ENCODE measurements around the gene FBXW7. TPM values are rescaled to one million over a fixed set of nuclear protein-coding genes. Genes with fewer than 3 reads are reported as not detected.

FBXW7 gene
- total RNA-seq, 1 experiment from 2014 or later = 28.9 TPM

- peak overlapping the region; percentile 73 for H3K27ac ChIP-seq
- peaks cover 12% of the 10 kb centered on the region; the same call in 1 of the 2 replicates for H3K36me3 ChIP-seq
- peak overlapping the region; percentile 93 for H3K4me3 ChIP-seq
- no peak for DNase-seq (ENCODE audit: low read depth in 1 of 2, low spot score in 2 of 2)
- H3K27me3 ChIP-seq (replicated peaks) = no peaks in the 10 kb centered on the region
- no peaks in the 10 kb centered on the region for H3K9me3 ChIP-seq (replicated peaks)
- H3K4me1 ChIP-seq (replicated peaks) = peaks cover 13% of the 10 kb centered on the region
Measured at GRCh38 chr4:152536545-152537182, 772 bp upstream of the FBXW7 start.

GRCh38 chr4:152535360-152535902 is 461 bp downstream of the FBXW7 start:
- Histone ChIP-seq H3K27me3 (replicated peaks) (no peaks in the 10 kb centered on the region), H3K9me3 (replicated peaks) (no peaks in the 10 kb centered on the region), H3K36me3 (peaks cover 14% of the 10 kb centered on the region; the same call in 1 of the 2 replicates), H3K27ac (peak overlapping the region; percentile 61), H3K4me3 (peak overlapping the region; percentile 93), H3K4me1 (replicated peaks) (peaks cover 13% of the 10 kb centered on the region)
- no peak for DNase-seq (ENCODE audit: low read depth in 1 of 2, low spot score in 2 of 2)

- H3K36me3 ChIP-seq = peaks cover 16% of the 10 kb centered on the region; the same call in 1 of the 2 replicates
- H3K27ac ChIP-seq = no peak overlapping the region; the same call in 1 of the 2 replicates
- DNase-seq (ENCODE audit: low read depth in 1 of 2, low spot score in 2 of 2) = peak; percentile 20 to 45
- H3K4me3 ChIP-seq = peak overlapping the region; percentile 93
- no peaks in the 10 kb centered on the region for H3K9me3 ChIP-seq (replicated peaks)
- H3K27me3 ChIP-seq (replicated peaks) = no peaks in the 10 kb centered on the region
- peaks cover 13% of the 10 kb centered on the region for H3K4me1 ChIP-seq (replicated peaks)
Measured at GRCh38 chr4:152534541-152535359, 1.1 kb downstream of the FBXW7 start.

GRCh38 chr4:152531479-152531878 is 4.4 kb downstream of the FBXW7 start:
- H3K36me3 ChIP-seq = peaks cover 11% of the 10 kb centered on the region
- no peak overlapping the region for H3K4me3 ChIP-seq
- no peak for DNase-seq (ENCODE audit: low read depth in 1 of 2, low spot score in 2 of 2)
- no peak overlapping the region for H3K27ac ChIP-seq
- H3K27me3 ChIP-seq (replicated peaks) = no peaks in the 10 kb centered on the region
- peaks cover 6% of the 10 kb centered on the region; the same call in 1 of the 2 replicates for H3K4me1 ChIP-seq (replicated peaks)
- no peaks in the 10 kb centered on the region for H3K9me3 ChIP-seq (replicated peaks)

GRCh38 chr4:152530600-152530999 is 5.3 kb downstream of the FBXW7 start:
- no peak for DNase-seq (ENCODE audit: low read depth in 1 of 2, low spot score in 2 of 2)
- Histone ChIP-seq H3K9me3 (replicated peaks) (no peaks in the 10 kb centered on the region), H3K27ac (no peak overlapping the region), H3K4me1 (replicated peaks) (peaks cover 9% of the 10 kb centered on the region), H3K4me3 (no peak overlapping the region), H3K36me3 (peaks cover 5% of the 10 kb centered on the region), H3K27me3 (replicated peaks) (no peaks in the 10 kb centered on the region)

GRCh38 chr4:152529880-152530279 is 6.0 kb downstream of the FBXW7 start:
- no peak overlapping the region for H3K27ac ChIP-seq
- no peak overlapping the region for H3K4me3 ChIP-seq
- no peaks in the 10 kb centered on the region for H3K27me3 ChIP-seq (replicated peaks)

GRCh38 chr4:152528060-152528459 is 7.8 kb downstream of the FBXW7 start:
- peaks cover 6% of the 10 kb centered on the region for H3K36me3 ChIP-seq
- H3K27me3 ChIP-seq (replicated peaks) = no peaks in the 10 kb centered on the region
- no peak overlapping the region for H3K4me3 ChIP-seq
- no peak for DNase-seq (ENCODE audit: low read depth in 1 of 2, low spot score in 2 of 2)
- no peak overlapping the region for H3K27ac ChIP-seq
- peaks cover 4% of the 10 kb centered on the region; the same call in 1 of the 2 replicates for H3K4me1 ChIP-seq (replicated peaks)
- no peaks in the 10 kb centered on the region for H3K9me3 ChIP-seq (replicated peaks)

More at GRCh38 chr4:152529880-152530279, 6.0 kb downstream of the FBXW7 start:
- Histone ChIP-seq H3K9me3 (replicated peaks) (no peaks in the 10 kb centered on the region), H3K4me1 (replicated peaks) (peaks cover 9% of the 10 kb centered on the region), H3K36me3 (peaks cover 6% of the 10 kb centered on the region)
- no peak for DNase-seq (ENCODE audit: low read depth in 1 of 2, low spot score in 2 of 2)

- H3K9me3 ChIP-seq (replicated peaks) = no peaks in the 10 kb centered on the region
- no peaks in the 10 kb centered on the region for H3K27me3 ChIP-seq (replicated peaks)
- peaks cover 6% of the 10 kb centered on the region for H3K36me3 ChIP-seq
- H3K27ac ChIP-seq = no peak overlapping the region
- no peak for DNase-seq (ENCODE audit: low read depth in 1 of 2, low spot score in 2 of 2)
- H3K4me3 ChIP-seq = no peak overlapping the region
- peaks cover 4% of the 10 kb centered on the region; the same call in 1 of the 2 replicates for H3K4me1 ChIP-seq (replicated peaks)
Measured at GRCh38 chr4:152525878-152526277, 10.0 kb downstream of the FBXW7 start.

- DNase-seq (ENCODE audit: low read depth in 1 of 2, low spot score in 2 of 2) = no peak
- no peak overlapping the region for H3K4me3 ChIP-seq
- peaks cover 2% of the 10 kb centered on the region; the same call in 1 of the 2 replicates for H3K36me3 ChIP-seq
- no peaks in the 10 kb centered on the region for H3K27me3 ChIP-seq (replicated peaks)
- H3K4me1 ChIP-seq (replicated peaks) = peaks cover 4% of the 10 kb centered on the region; the same call in 1 of the 2 replicates
- no peak overlapping the region for H3K27ac ChIP-seq
- no peaks in the 10 kb centered on the region for H3K9me3 ChIP-seq (replicated peaks)
Measured at GRCh38 chr4:152524427-152524826, 11.5 kb downstream of the FBXW7 start.

GRCh38 chr4:152523731-152524130 is 12.2 kb downstream of the FBXW7 start:
- H3K4me1 ChIP-seq (replicated peaks) = peaks cover 4% of the 10 kb centered on the region; the same call in 1 of the 2 replicates
- no peak overlapping the region for H3K4me3 ChIP-seq
- H3K9me3 ChIP-seq (replicated peaks) = no peaks in the 10 kb centered on the region
- no peak for DNase-seq (ENCODE audit: low read depth in 1 of 2, low spot score in 2 of 2)
- H3K27ac ChIP-seq = no peak overlapping the region
- peaks cover 2% of the 10 kb centered on the region; the same call in 1 of the 2 replicates for H3K36me3 ChIP-seq
- H3K27me3 ChIP-seq (replicated peaks) = no peaks in the 10 kb centered on the region

GRCh38 chr4:152522754-152523153 is 13.1 kb downstream of the FBXW7 start:
- H3K9me3 ChIP-seq (replicated peaks) = no peaks in the 10 kb centered on the region
- DNase-seq (ENCODE audit: low read depth in 1 of 2, low spot score in 2 of 2) = no peak
- peaks cover 4% of the 10 kb centered on the region; the same call in 1 of the 2 replicates for H3K4me1 ChIP-seq (replicated peaks)
- no peak overlapping the region for H3K4me3 ChIP-seq
- no peaks in the 10 kb centered on the region for H3K27me3 ChIP-seq (replicated peaks)
- H3K36me3 ChIP-seq = 0 out of 2 replicates have a peak, but pooled peaks cover 2% of the 10 kb centered on the region
- H3K27ac ChIP-seq = no peak overlapping the region

GRCh38 chr4:152522245-152522644 is 13.6 kb downstream of the FBXW7 start:
- Histone ChIP-seq H3K27me3 (replicated peaks) (no peaks in the 10 kb centered on the region), H3K4me3 (no peak overlapping the region)

GRCh38 chr4:152516156-152516555 is 19.7 kb downstream of the FBXW7 start:
- DNase-seq (ENCODE audit: low read depth in 1 of 2, low spot score in 2 of 2) = no peak
- peaks cover 19% of the 10 kb centered on the region for H3K4me1 ChIP-seq (replicated peaks)
- H3K27me3 ChIP-seq (replicated peaks) = no peaks in the 10 kb centered on the region
- H3K9me3 ChIP-seq (replicated peaks) = no peaks in the 10 kb centered on the region
- H3K36me3 ChIP-seq = no peaks in the 10 kb centered on the region
- H3K27ac ChIP-seq = peak overlapping the region; percentile 39
- no peak overlapping the region for H3K4me3 ChIP-seq

More at GRCh38 chr4:152522245-152522644, 13.6 kb downstream of the FBXW7 start:
- Histone ChIP-seq H3K27ac (no peak overlapping the region), H3K9me3 (replicated peaks) (no peaks in the 10 kb centered on the region), H3K4me1 (replicated peaks) (peaks cover 4% of the 10 kb centered on the region; the same call in 1 of the 2 replicates), H3K36me3 (0 out of 2 replicates have a peak, but pooled peaks cover 2% of the 10 kb centered on the region)
- DNase-seq (ENCODE audit: low read depth in 1 of 2, low spot score in 2 of 2) = no peak
